Thyroid gland (tissue), 4 donors: ENCODE results near the gene STK38L.

Experiments used
- CTCF ChIP-seq, 6 experiments: fragments of 200-600 bp in 3 of 6; fragments of 450-650 bp in 3 of 6; sonication (generic) in 3 of 6; IDR thresholded peaks; one replicate each; pipeline ENCODE4 v1.5.1; 2016 to 2019; ENCODE audit warnings: antibody characterized with exemption in 6 of 6, mild to moderate bottlenecking in 2 of 6, inconsistent platforms in 1 of 6, moderate library complexity in 1 of 6
- POLR2A ChIP-seq, 2 donors: fragments of 450-650 bp; IDR thresholded peaks; one replicate each; pipeline ENCODE4 v1.6.1; 2017; ENCODE audit warnings: antibody characterized with exemption in 2 of 2, mild to moderate bottlenecking in 2 of 2, moderate library complexity in 1 of 2

DNA sequence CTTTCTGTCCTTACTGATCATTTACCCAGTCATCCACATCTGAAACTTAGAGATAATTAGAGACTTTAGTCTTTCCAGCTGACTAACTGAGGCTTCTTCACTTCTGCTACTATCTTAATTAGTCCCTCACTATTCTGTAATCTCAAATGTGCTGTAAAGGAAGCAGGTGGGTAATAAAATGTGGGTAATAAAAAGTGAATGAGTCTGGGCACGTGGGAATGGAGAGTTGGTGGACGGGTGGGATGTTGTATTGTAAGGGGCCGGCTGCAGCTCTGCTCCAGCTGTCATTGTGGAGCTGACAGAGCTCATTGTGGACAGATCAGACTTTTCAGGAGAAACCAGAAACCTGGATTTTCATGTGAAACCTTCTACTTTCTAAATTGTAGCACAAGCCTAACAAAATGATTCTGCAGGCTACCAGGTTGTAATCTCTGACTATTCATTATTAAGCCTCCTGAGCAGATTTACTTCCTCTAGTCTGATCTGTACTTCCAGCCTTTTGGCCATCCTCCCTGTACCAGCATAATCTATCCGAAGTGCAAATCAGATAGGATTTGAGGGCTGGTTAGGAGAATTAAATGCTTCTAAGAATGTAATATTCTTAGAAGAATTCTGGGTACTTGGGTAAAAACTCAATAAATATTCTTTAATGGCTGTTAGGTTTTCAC lies 46.5 kb downstream of the STK38L start:
- TF ChIP-seq CTCF (IDR thresholded peaks at IDR 0.05), result no peak
- TF ChIP-seq POLR2A (IDR thresholded peaks at IDR 0.05), result no peak
